Measurements from ENCODE around the gene UBTD2.

The UBTD2 gene

GRCh38 chr5:172166030-172166826 lies 117.3 kb downstream of the UBTD2 start:
- no peak for DNase-seq

GRCh38 chr5:172165465-172165864 lies 118.1 kb downstream of the UBTD2 start:
- DNase-seq = no peak

GRCh38 chr5:172164769-172165212 lies 118.8 kb downstream of the UBTD2 start:
- DNase-seq = no peak

GRCh38 chr5:172163346-172163745 lies 120.2 kb downstream of the UBTD2 start:
- no peak for DNase-seq

- DNase-seq = no peak
These were observed 120.6 kb downstream of the UBTD2 start for GRCh38 chr5:172162987-172163343.

- DNase-seq = no peak
These were observed 121.1 kb downstream of the UBTD2 start for GRCh38 chr5:172162323-172162986.

- no peak for DNase-seq
These were observed 123.1 kb downstream of the UBTD2 start for GRCh38 chr5:172160506-172160905.

Data from GOT3 (cell line).